HEK293 (cell line): ENCODE measurements around the gene TVP23C.

ENCODE experiments used
- ZNF239 ChIP-seq: fragments of 450-650 bp; formaldehyde crosslinking; IDR thresholded peaks from 2 replicates; pipeline ENCODE4 v1.5.1; 2016; ENCODE audit warnings: missing biosample characterization, missing genetic modification characterization
- ZNF335 ChIP-seq: fragments of 450-650 bp; formaldehyde crosslinking; conservative IDR thresholded peaks from 2 replicates; pipeline ENCODE4 v1.5.1; 2016; ENCODE audit warnings: missing biosample characterization, missing genetic modification characterization
- TF ChIP-seq, protein P1 (sequence below): fragments of 450-650 bp; formaldehyde crosslinking; IDR thresholded peaks from 2 replicates; pipeline ENCODE4 v1.5.1; 2016; ENCODE audit warnings: missing biosample characterization, missing genetic modification characterization
- TF ChIP-seq, protein P2 (sequence below): sonication (generic); formaldehyde crosslinking; IDR thresholded peaks from 2 replicates; pipeline ENCODE4 v1.8.1; 2022; ENCODE audit warnings: mild to moderate bottlenecking, moderate library complexity, missing genetic modification reagents

DNA sequence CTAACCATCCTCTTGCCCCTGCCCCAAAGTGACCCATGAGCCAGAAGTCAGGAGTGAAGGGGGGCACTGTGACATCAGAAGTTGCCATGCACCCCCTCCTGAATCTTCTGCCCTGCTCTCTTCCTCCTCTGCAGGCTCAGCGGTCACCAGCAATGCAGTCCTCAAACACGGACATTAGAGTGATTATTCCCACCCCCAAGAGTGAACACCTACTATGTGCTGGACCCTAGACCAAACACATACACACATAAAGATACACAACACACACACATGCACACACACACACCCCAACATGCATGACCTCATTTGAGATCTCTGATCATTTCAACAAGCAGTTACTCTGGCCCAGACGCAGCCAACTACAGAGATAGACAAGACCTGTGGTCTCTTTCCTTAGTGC is 95.7 kb downstream of the TVP23C start, which contains the start of gene CDRT4:
- TF ChIP-seq, protein P1, sequence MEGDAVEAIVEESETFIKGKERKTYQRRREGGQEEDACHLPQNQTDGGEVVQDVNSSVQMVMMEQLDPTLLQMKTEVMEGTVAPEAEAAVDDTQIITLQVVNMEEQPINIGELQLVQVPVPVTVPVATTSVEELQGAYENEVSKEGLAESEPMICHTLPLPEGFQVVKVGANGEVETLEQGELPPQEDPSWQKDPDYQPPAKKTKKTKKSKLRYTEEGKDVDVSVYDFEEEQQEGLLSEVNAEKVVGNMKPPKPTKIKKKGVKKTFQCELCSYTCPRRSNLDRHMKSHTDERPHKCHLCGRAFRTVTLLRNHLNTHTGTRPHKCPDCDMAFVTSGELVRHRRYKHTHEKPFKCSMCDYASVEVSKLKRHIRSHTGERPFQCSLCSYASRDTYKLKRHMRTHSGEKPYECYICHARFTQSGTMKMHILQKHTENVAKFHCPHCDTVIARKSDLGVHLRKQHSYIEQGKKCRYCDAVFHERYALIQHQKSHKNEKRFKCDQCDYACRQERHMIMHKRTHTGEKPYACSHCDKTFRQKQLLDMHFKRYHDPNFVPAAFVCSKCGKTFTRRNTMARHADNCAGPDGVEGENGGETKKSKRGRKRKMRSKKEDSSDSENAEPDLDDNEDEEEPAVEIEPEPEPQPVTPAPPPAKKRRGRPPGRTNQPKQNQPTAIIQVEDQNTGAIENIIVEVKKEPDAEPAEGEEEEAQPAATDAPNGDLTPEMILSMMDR: no peak
- no peak for TF ChIP-seq ZNF335
- no peak for TF ChIP-seq ZNF239
- TF ChIP-seq, protein P2, sequence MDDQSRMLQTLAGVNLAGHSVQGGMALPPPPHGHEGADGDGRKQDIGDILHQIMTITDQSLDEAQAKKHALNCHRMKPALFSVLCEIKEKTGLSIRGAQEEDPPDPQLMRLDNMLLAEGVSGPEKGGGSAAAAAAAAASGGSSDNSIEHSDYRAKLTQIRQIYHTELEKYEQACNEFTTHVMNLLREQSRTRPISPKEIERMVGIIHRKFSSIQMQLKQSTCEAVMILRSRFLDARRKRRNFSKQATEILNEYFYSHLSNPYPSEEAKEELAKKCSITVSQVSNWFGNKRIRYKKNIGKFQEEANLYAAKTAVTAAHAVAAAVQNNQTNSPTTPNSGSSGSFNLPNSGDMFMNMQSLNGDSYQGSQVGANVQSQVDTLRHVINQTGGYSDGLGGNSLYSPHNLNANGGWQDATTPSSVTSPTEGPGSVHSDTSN (CRISPR knock-in tag): no peak
